GM13976 (cell line): ENCODE data around the gene ZNF304.

Source experiments
- DNase-seq: peaks from one replicate; pipeline ENCODE4 v3.0.0; 2012; ENCODE audit warnings: low spot score
- CTCF ChIP-seq: IDR thresholded peaks from 2 replicates; pipeline ENCODE4 v1.5.1; 2012; ENCODE audit warnings: borderline replicate concordance, mild to moderate bottlenecking; ENCODE audit not compliant: insufficient read depth; ENCODE audit errors: extremely low read depth, missing control alignments, control extremely low read depth
- in situ Hi-C: fragments of 300-500 bp; cut with MboI; formaldehyde crosslinking; loops from one replicate; pipeline ENCODE4 v1.12.0; 2022; ENCODE audit warnings: low sequenced_read_pairs, mixed read lengths, inconsistent platforms; ENCODE audit not compliant: unreplicated experiment

ZNF304 gene

GRCh38 chr19:57314146-57314545, 36.9 kb upstream of the ZNF304 start:
- in situ Hi-C loops: no loop called here
- DNase-seq: no peak
- TF ChIP-seq CTCF: no peak

- DNase-seq: no peak
- in situ Hi-C loops: no loop called here
These were observed 33.6 kb upstream of the ZNF304 start for GRCh38 chr19:57317503-57317902.

GRCh38 chr19:57319869-57320179, 31.2 kb upstream of the ZNF304 start:
- in situ Hi-C loops: no loop called here
- TF ChIP-seq CTCF: no peak
- DNase-seq: no peak

More at GRCh38 chr19:57317503-57317902, 33.6 kb upstream of the ZNF304 start:
- TF ChIP-seq CTCF: no peak

GRCh38 chr19:57320180-57321084, 30.6 kb upstream of the ZNF304 start, which contains the start of gene ZNF543:
Gene ZNF543, plus strand, starts transcription at chr19:57320472. Its CDS starts 382 bp downstream, at chr19:57320854.
- in situ Hi-C loops: no loop called here
- no peak for TF ChIP-seq CTCF
- peak; percentile 99 for DNase-seq

- in situ Hi-C loops: no loop called here
- DNase-seq: no peak
- TF ChIP-seq CTCF: no peak
These were observed 30.0 kb upstream of the ZNF304 start for GRCh38 chr19:57321116-57321515.

GRCh38 chr19:57321751-57322150, 29.3 kb upstream of the ZNF304 start:
- no peak for TF ChIP-seq CTCF
- in situ Hi-C loops: no loop called here
- no peak for DNase-seq
